Adrenal gland (tissue), 5 donors: ENCODE measurements around the gene SCYGR1.

Experiments used
- CTCF ChIP-seq, 6 experiments: fragments of 450-650 bp in 4 of 6; fragments of 200-600 bp in 2 of 6; sonication (generic) in 1 of 6; IDR thresholded peaks; 1 replicate in 5 of 6; 2 replicates in 1 of 6; pipeline versions ENCODE4 v1.5.1 to v1.8.0; 2016 to 2021; ENCODE audit warnings: antibody characterized with exemption in 6 of 6, mild to moderate bottlenecking in 2 of 6, moderate library complexity in 1 of 6
- POLR2A ChIP-seq, 2 donors: fragments of 450-650 bp; IDR thresholded peaks; one replicate each; pipeline ENCODE4 v1.6.1; 2017; ENCODE audit warnings: antibody characterized with exemption in 2 of 2, mild to moderate bottlenecking in 2 of 2, moderate library complexity in 1 of 2
- donor health status: DM: no; HTN: no; CAD: no.

- TF ChIP-seq CTCF (IDR thresholded peaks at IDR 0.05), result no peak
- no peak for TF ChIP-seq POLR2A (IDR thresholded peaks at IDR 0.05)
Observed at GRCh38 chr2:227340106-227340505, 47.6 kb downstream of the SCYGR1 start.
